ENCODE results near the gene ACTL8. TPM values are rescaled to one million over a fixed set of nuclear protein-coding genes. Genes with fewer than 3 reads are reported as not detected.

Gene ACTL8
- total RNA-seq, 3 donors from 2014 or later = not detected

- H3K36me3 Mint-ChIP-seq (ENCODE audit: insufficient read depth) = no peaks in the 10 kb centered on the region
- peaks cover 8% of the 10 kb centered on the region for H3K27me3 Mint-ChIP-seq (ENCODE audit: low read depth)
- no peak for ATAC-seq
- H3K4me1 Mint-ChIP-seq (ENCODE audit: low read depth) = no peaks in the 10 kb centered on the region
- H3K4me3 Mint-ChIP-seq = no peak overlapping the region
- peaks cover 4% of the 10 kb centered on the region for H3K9me3 Mint-ChIP-seq
- DNase-seq = no peak
Measured at GRCh38 chr1:17867470-17867869, 112.3 kb downstream of the ACTL8 start.

GRCh38 chr1:17869815-17870214 lies 114.7 kb downstream of the ACTL8 start:
- no peak for DNase-seq
- ATAC-seq = no peak
- H3K36me3 Mint-ChIP-seq (ENCODE audit: insufficient read depth) = no peaks in the 10 kb centered on the region
- peaks cover 15% of the 10 kb centered on the region for H3K27me3 Mint-ChIP-seq (ENCODE audit: low read depth)
- H3K4me3 Mint-ChIP-seq = no peak overlapping the region
- peaks cover 4% of the 10 kb centered on the region for H3K9me3 Mint-ChIP-seq
- H3K4me1 Mint-ChIP-seq (ENCODE audit: low read depth) = no peaks in the 10 kb centered on the region

DNA sequence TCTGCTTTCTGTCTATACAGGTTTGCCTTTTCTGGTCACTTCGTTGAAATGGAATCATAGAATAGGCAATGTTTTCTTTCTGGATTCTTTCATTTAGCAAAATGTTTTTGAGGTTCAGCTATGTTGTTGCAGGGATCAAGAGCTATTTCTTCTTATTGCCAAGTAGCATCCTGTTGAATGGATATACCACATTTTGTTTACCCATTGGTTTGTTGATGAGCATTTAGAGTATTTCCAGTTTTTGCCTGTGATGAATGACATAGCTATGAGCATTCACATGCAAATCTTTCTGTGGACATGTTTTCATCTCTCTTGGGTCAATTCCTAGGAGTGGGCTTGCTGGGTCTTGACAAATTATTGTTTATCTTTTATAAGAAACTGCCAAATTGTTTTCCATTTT lies 115.5 kb downstream of the ACTL8 start:
- ATAC-seq = no peak
- no peaks in the 10 kb centered on the region for H3K4me1 Mint-ChIP-seq (ENCODE audit: low read depth)
- H3K9me3 Mint-ChIP-seq = peaks cover 4% of the 10 kb centered on the region

GRCh38 chr1:17873007-17873675 lies 118.0 kb downstream of the ACTL8 start:
- H3K9me3 Mint-ChIP-seq = no peaks in the 10 kb centered on the region
- ATAC-seq = no peak
- no peak for DNase-seq
- peaks cover 9% of the 10 kb centered on the region for H3K27me3 Mint-ChIP-seq (ENCODE audit: low read depth)
- no peaks in the 10 kb centered on the region for H3K4me1 Mint-ChIP-seq (ENCODE audit: low read depth)
- no peak overlapping the region for H3K4me3 Mint-ChIP-seq
- H3K36me3 Mint-ChIP-seq (ENCODE audit: insufficient read depth) = no peaks in the 10 kb centered on the region

More for the DNA sequence above, 115.5 kb downstream of the ACTL8 start:
- Mint-ChIP-seq H3K4me3 (no peak overlapping the region), H3K27me3 (ENCODE audit: low read depth) (peaks cover 15% of the 10 kb centered on the region), H3K36me3 (ENCODE audit: insufficient read depth) (no peaks in the 10 kb centered on the region)
- DNase-seq = no peak

- DNase-seq = no peak
- no peak overlapping the region for H3K4me3 Mint-ChIP-seq
- no peak for ATAC-seq
- H3K36me3 Mint-ChIP-seq (ENCODE audit: insufficient read depth) = no peaks in the 10 kb centered on the region
- H3K27me3 Mint-ChIP-seq (ENCODE audit: low read depth) = peaks cover 12% of the 10 kb centered on the region
- H3K4me1 Mint-ChIP-seq (ENCODE audit: low read depth) = no peaks in the 10 kb centered on the region
- H3K9me3 Mint-ChIP-seq = no peaks in the 10 kb centered on the region
Measured at GRCh38 chr1:17874231-17874630, 119.1 kb downstream of the ACTL8 start.

DNA sequence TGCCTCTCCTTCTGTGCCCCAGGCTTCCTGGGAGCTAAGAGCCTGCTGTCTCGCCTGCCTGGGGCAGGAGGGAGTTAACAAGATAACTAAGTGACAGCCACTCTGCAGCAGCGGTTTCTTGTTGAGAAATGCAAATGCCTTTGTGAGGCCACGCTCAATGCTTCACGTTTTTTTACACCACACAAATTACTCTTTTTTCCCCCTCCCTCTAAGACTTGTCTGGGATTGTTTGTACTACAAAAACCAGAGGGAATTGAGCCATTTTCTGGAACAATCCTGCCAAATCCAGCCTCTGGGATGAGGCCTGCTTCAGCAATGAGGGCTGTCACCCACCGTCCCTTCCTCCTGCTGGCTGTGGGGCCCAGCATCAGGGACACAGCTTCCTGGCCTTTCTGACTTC lies 119.6 kb downstream of the ACTL8 start:
- DNase-seq = no peak
- no peaks in the 10 kb centered on the region for H3K9me3 Mint-ChIP-seq
- H3K4me1 Mint-ChIP-seq (ENCODE audit: low read depth) = no peaks in the 10 kb centered on the region
- peaks cover 16% of the 10 kb centered on the region for H3K27me3 Mint-ChIP-seq (ENCODE audit: low read depth)
- ATAC-seq = no peak
- H3K36me3 Mint-ChIP-seq (ENCODE audit: insufficient read depth) = no peaks in the 10 kb centered on the region
- no peak overlapping the region for H3K4me3 Mint-ChIP-seq

GRCh38 chr1:17875171-17875881 lies 120.2 kb downstream of the ACTL8 start:
- no peaks in the 10 kb centered on the region for H3K36me3 Mint-ChIP-seq (ENCODE audit: insufficient read depth)

GRCh38 chr1:17875882-17876280 lies 120.7 kb downstream of the ACTL8 start:
- ATAC-seq = no peak
- H3K9me3 Mint-ChIP-seq = no peaks in the 10 kb centered on the region
- H3K4me3 Mint-ChIP-seq = no peak overlapping the region

More at GRCh38 chr1:17875171-17875881, 120.2 kb downstream of the ACTL8 start:
- H3K27me3 Mint-ChIP-seq (ENCODE audit: low read depth) = peaks cover 21% of the 10 kb centered on the region
- H3K4me3 Mint-ChIP-seq = no peak overlapping the region
- ATAC-seq (no peak), DNase-seq (no peak)
- H3K9me3 Mint-ChIP-seq = no peaks in the 10 kb centered on the region
- H3K4me1 Mint-ChIP-seq (ENCODE audit: low read depth) = no peaks in the 10 kb centered on the region

More at GRCh38 chr1:17875882-17876280, 120.7 kb downstream of the ACTL8 start:
- H3K27me3 Mint-ChIP-seq (ENCODE audit: low read depth) = peaks cover 23% of the 10 kb centered on the region
- H3K36me3 Mint-ChIP-seq (ENCODE audit: insufficient read depth) = no peaks in the 10 kb centered on the region
- H3K4me1 Mint-ChIP-seq (ENCODE audit: low read depth) = no peaks in the 10 kb centered on the region
- DNase-seq = no peak

Other genes with a start within 250 kb of the ACTL8 start
- gene ARHGEF10L, start 215.6 kb upstream of the ACTL8 start, total RNA-seq = under 1 TPM in 2 of 3 donors, not detected in 1; 0.08 to 0.24 TPM